NCI-H187 (cell line): Measurements from ENCODE around the gene PHF13.

ENCODE experiments used
- DNase-seq, 2 experiments: peaks; one replicate each; lab custom pipeline; 2025; lab: John Stamatoyannopoulos, UW

Gene PHF13

GRCh38 chr1:6602669-6603237 is 10.8 kb upstream of the PHF13 start, which contains the start of gene KLHL21:
KLHL21 (minus strand) TSS chr1:6602869; CDS start chr1:6602817, 52 bp downstream.
- peak in 1 of 2 experiments; percentile 56 for DNase-seq

GRCh38 chr1:6603238-6603914 is 10.2 kb upstream of the PHF13 start:
- DNase-seq = no peak

GRCh38 chr1:6603915-6604558 is 9.5 kb upstream of the PHF13 start:
- no peak for DNase-seq

GRCh38 chr1:6612641-6613360 is 730 bp upstream of the PHF13 start:
- peak in 1 of 2 experiments; percentile 59 for DNase-seq

GRCh38 chr1:6614019-6614928 is 743 bp downstream of the PHF13 start:
- no peak for DNase-seq

- no peak for DNase-seq
Observed at GRCh38 chr1:6614929-6615785, 1.6 kb downstream of the PHF13 start.

GRCh38 chr1:6619045-6619444 is 5.5 kb downstream of the PHF13 start:
- DNase-seq = no peak

- no peak for DNase-seq
Observed at GRCh38 chr1:6621429-6622391, 8.2 kb downstream of the PHF13 start.

GRCh38 chr1:6622396-6623152 is 9.0 kb downstream of the PHF13 start:
- DNase-seq = no peak

- no peak for DNase-seq
Observed at GRCh38 chr1:6623269-6623965, 9.9 kb downstream of the PHF13 start.

GRCh38 chr1:6624710-6625583 is 11.4 kb downstream of the PHF13 start, which contains the start of gene THAP3:
THAP3 (plus strand) TSS chr1:6624868; CDS start chr1:6625219, 351 bp downstream.
- peak; percentile 67 to 72 for DNase-seq

GRCh38 chr1:6625584-6626149 is 12.1 kb downstream of the PHF13 start:
- no peak for DNase-seq

- DNase-seq = no peak
Observed at GRCh38 chr1:6627031-6627430, 13.5 kb downstream of the PHF13 start.

GRCh38 chr1:6627841-6628545 is 14.5 kb downstream of the PHF13 start:
- no peak for DNase-seq

- no peak for DNase-seq
Observed at GRCh38 chr1:6628971-6629479, 15.5 kb downstream of the PHF13 start.

GRCh38 chr1:6630027-6630426 is 16.5 kb downstream of the PHF13 start:
- no peak for DNase-seq
